ENCODE measurements around the gene CPZ. TPM values are rescaled to one million over a fixed set of nuclear protein-coding genes. Genes with fewer than 3 reads are reported as not detected.

CPZ gene
- total and polyA plus RNA-seq, 10 of the 15 experiments (the other 5 are each of a cell fraction or from before 2014, with no cell fraction given), result not detected

GRCh38 chr4:8648296-8648695 is 55.7 kb downstream of the CPZ start:
- no peak overlapping the region for H3K4me2 ChIP-seq (ENCODE audit: control insufficient read depth, insufficient read depth)
- no peaks in the 10 kb centered on the region for H3K36me3 ChIP-seq (ENCODE audit: control insufficient read depth in 2 of 2, insufficient read depth in 2 of 2, low read length in 1 of 2)
- ChIA-PET RAD21 (ENCODE audit: unreplicated experiment) (no interaction called here), CTCF (interaction anchor here (0.6 kb wide), 1 partner anchor 237 kb away, joined by 3 read pairs; no protein-coding TSS in a partner anchor), SMC1A (ENCODE audit: uncharacterized antibody, unreplicated experiment) (no interaction called here), POLR2A (no interaction called here)
- H2AFZ ChIP-seq (ENCODE audit: control insufficient read depth, low read depth, low read length), result no peak overlapping the region
- H3K4me3 ChIP-seq, result no peak overlapping the region
- in situ Hi-C loops (cut with MboI) (no loop called here), intact Hi-C loops (cut with micrococcal nuclease; ENCODE audit: unreplicated experiment) (no loop called here)
- no peaks in the 10 kb centered on the region for H4K20me1 ChIP-seq (ENCODE audit: control insufficient read depth, insufficient read depth)
- no TSS peak for BruUV-seq (replicated peaks)
- no peaks in the 10 kb centered on the region; a peak in 1 of 4 replicates for H3K27me3 ChIP-seq (replicated peaks in 1 of 2; ENCODE audit: control insufficient read depth in 2 of 2, insufficient read depth in 2 of 2, low read length in 1 of 2)
- H3K9ac ChIP-seq (ENCODE audit: control insufficient read depth, insufficient read depth, low read length), result no peak overlapping the region
- DNase-seq (ENCODE audit: low read depth, low spot score), result no peak
- no peaks in the 10 kb centered on the region for H3K79me2 ChIP-seq (ENCODE audit: control insufficient read depth, insufficient read depth, low read length)
- H3K4me1 ChIP-seq (ENCODE audit: control insufficient read depth, insufficient read depth, low read length), result no peaks in the 10 kb centered on the region
- TF ChIP-seq USF2 (IDR thresholded peaks at IDR 0.05; ENCODE audit: borderline replicate concordance, low read depth, low read length), result no peak
- TF ChIP-seq LARP7 (IDR thresholded peaks at IDR 0.05), result no peak
- WGBS (ENCODE audit: insufficient coverage, insufficient replicate concordance, low lambda C conversion rate, missing lambda C conversion rate), result 75% methylated on average over 6 of the region's 6 CpGs
- ATAC-seq, result no peak
- no peaks in the 10 kb centered on the region for H3K9me3 ChIP-seq (replicated peaks; ENCODE audit: control insufficient read depth, insufficient read depth, low read length)
- FAIRE-seq, result no peak
- no peak overlapping the region for H3K27ac ChIP-seq (ENCODE audit: control insufficient read depth, insufficient read depth)

GRCh38 chr4:8648816-8649630 is 56.5 kb downstream of the CPZ start:
- no peak overlapping the region for H3K27ac ChIP-seq (ENCODE audit: control insufficient read depth, insufficient read depth)
- H3K27me3 ChIP-seq (replicated peaks in 1 of 2; ENCODE audit: control insufficient read depth in 2 of 2, insufficient read depth in 2 of 2, low read length in 1 of 2), result no peaks in the 10 kb centered on the region; a peak in 1 of 4 replicates
- no peaks in the 10 kb centered on the region for H3K36me3 ChIP-seq (ENCODE audit: control insufficient read depth in 2 of 2, insufficient read depth in 2 of 2, low read length in 1 of 2)
- no peak overlapping the region for H2AFZ ChIP-seq (ENCODE audit: control insufficient read depth, low read depth, low read length)
- BruUV-seq (replicated peaks), result no TSS peak
- 50% methylated on average over 23 of the region's 23 CpGs for WGBS (ENCODE audit: insufficient coverage, insufficient replicate concordance, low lambda C conversion rate, missing lambda C conversion rate)
- no peak overlapping the region for H3K4me3 ChIP-seq
- H3K9ac ChIP-seq (ENCODE audit: control insufficient read depth, insufficient read depth, low read length), result no peak overlapping the region
- intact Hi-C loops (cut with micrococcal nuclease; ENCODE audit: unreplicated experiment) (no loop called here), in situ Hi-C loops (cut with MboI) (no loop called here)
- no peaks in the 10 kb centered on the region for H3K4me1 ChIP-seq (ENCODE audit: control insufficient read depth, insufficient read depth, low read length)
- ATAC-seq (no peak), DNase-seq (ENCODE audit: low read depth, low spot score) (no peak), FAIRE-seq (no peak)
- no peaks in the 10 kb centered on the region for H3K9me3 ChIP-seq (replicated peaks; ENCODE audit: control insufficient read depth, insufficient read depth, low read length)
- ChIA-PET RAD21 (ENCODE audit: unreplicated experiment) (no interaction called here), SMC1A (ENCODE audit: uncharacterized antibody, unreplicated experiment) (no interaction called here), CTCF (no interaction called here), POLR2A (no interaction called here)
- no peaks in the 10 kb centered on the region for H4K20me1 ChIP-seq (ENCODE audit: control insufficient read depth, insufficient read depth)
- no peak for TF ChIP-seq MXI1 (IDR thresholded peaks at IDR 0.05; ENCODE audit: low read depth, low read length)
- TF ChIP-seq EP300 (IDR thresholded peaks at IDR 0.05; ENCODE audit: borderline replicate concordance in 1 of 2, control insufficient read depth in 1 of 2, low read depth in 2 of 2, low read length in 2 of 2), result no peak
- TF ChIP-seq KLF5 (IDR thresholded peaks at IDR 0.05; ENCODE audit: partially characterized antibody), result no peak
- no peak overlapping the region for H3K4me2 ChIP-seq (ENCODE audit: control insufficient read depth, insufficient read depth)
- no peaks in the 10 kb centered on the region for H3K79me2 ChIP-seq (ENCODE audit: control insufficient read depth, insufficient read depth, low read length)

All from GM12878 (cell line).